SK-N-SH (cell line): ENCODE results near the gene GSG1L. TPM values are rescaled to one million over a fixed set of nuclear protein-coding genes. Genes with fewer than 3 reads are reported as not detected.

ENCODE experiments used
- CTCF ChIA-PET: fragments of 300-600, 350-600 bp; formaldehyde crosslinking; extraction: SDS; loops from one replicate; lab custom pipeline; 2021; lab: Yijun Ruan, JAX
- POLR2A ChIA-PET: fragments of 350-600 bp; sonication (Branson Sonifier 250); formaldehyde crosslinking; extraction: SDS; loops from one replicate; lab custom pipeline; 2020; ENCODE audit warnings: antibody characterized with exemption, inconsistent platforms; lab: Yijun Ruan, JAX
- DNase-seq: peaks from one replicate; pipeline ENCODE4 v3.0.0; 2012
- H2AFZ ChIP-seq: fragments of 200-600 bp; sonication (generic); 2 replicates; pipeline ENCODE4 v1.8.1; 2016; ENCODE audit warnings: antibody characterized with exemption, mild to moderate bottlenecking, low read depth
- H3F3A ChIP-seq: fragments of 200-600 bp; sonication (generic); replicated peaks from 2 replicates; pipeline ENCODE3; 2016; ENCODE audit warnings: antibody characterized with exemption, mild to moderate bottlenecking; ENCODE audit not compliant: insufficient read depth
- H3K27ac ChIP-seq, 2 experiments: fragments of 200-500 bp in 1 of 2; fragments of 200-600 bp in 1 of 2; sonication (Bioruptor generic) in 1 of 2; sonication (generic), shearing (Covaris generic) in 1 of 2; 2 replicates each; pipeline versions ENCODE4 v1.5.1 to v1.6.1; 2014 to 2016; ENCODE audit warnings: low read depth in 2 of 2, inconsistent platforms in 1 of 2, low read length in 1 of 2, mild to moderate bottlenecking in 1 of 2, mixed read lengths in 1 of 2
- H3K27me3 ChIP-seq: fragments of 200-600 bp; sonication (generic), shearing (Covaris generic); 2 replicates; pipeline ENCODE4 v1.6.1; 2016; ENCODE audit warnings: mixed run types; ENCODE audit not compliant: insufficient read depth
- H3K36me3 ChIP-seq, 2 experiments: fragments of 200-500 bp in 1 of 2; fragments of 200-600 bp in 1 of 2; sonication (Bioruptor generic) in 1 of 2; sonication (generic) in 1 of 2; replicated peaks in 1 of 2; 2 replicates each; pipeline versions ENCODE3 to v1.5.1; 2014 to 2016; ENCODE audit warnings: low read length in 1 of 2, mild to moderate bottlenecking in 1 of 2; ENCODE audit not compliant: insufficient read depth in 2 of 2, control insufficient read depth in 1 of 2
- H3K4me1 ChIP-seq, 2 experiments: fragments of 200-500 bp in 1 of 2; fragments of 200-600 bp in 1 of 2; sonication (Bioruptor generic) in 1 of 2; sonication (generic), shearing (Covaris generic) in 1 of 2; 2 replicates each; pipeline versions ENCODE4 v1.5.1 to v1.6.1; 2014 to 2016; ENCODE audit warnings: low read depth in 1 of 2, low read length in 1 of 2, mixed run types in 1 of 2; ENCODE audit not compliant: insufficient read depth in 2 of 2, control insufficient read depth in 1 of 2
- H3K4me2 ChIP-seq: fragments of 200-600 bp; sonication (generic), shearing (Covaris generic); 2 replicates; pipeline ENCODE4 v1.6.1; 2017; ENCODE audit warnings: mixed run types
- H3K4me3 ChIP-seq, 2 experiments: fragments of 200-500 bp in 1 of 2; fragments of 200-600 bp in 1 of 2; sonication (Bioruptor generic) in 1 of 2; sonication (generic), shearing (Covaris generic) in 1 of 2; 2 replicates each; pipeline versions ENCODE4 v1.5.1 to v1.8.1; 2014 to 2016; ENCODE audit warnings: low read depth in 2 of 2, inconsistent platforms in 1 of 2, low read length in 1 of 2, mild to moderate bottlenecking in 1 of 2, mixed read lengths in 1 of 2, moderate library complexity in 1 of 2
- H3K79me2 ChIP-seq: fragments of 200-600 bp; sonication (generic); 2 replicates; pipeline ENCODE4 v1.8.1; 2017; ENCODE audit warnings: mild to moderate bottlenecking; ENCODE audit not compliant: insufficient read depth
- H3K9ac ChIP-seq: fragments of 200-600 bp; sonication (generic); 2 replicates; pipeline ENCODE4 v1.6.1; 2017; ENCODE audit warnings: mixed run types
- H3K9me2 ChIP-seq: fragments of 200-600 bp; sonication (generic); 2 replicates; pipeline ENCODE4 v1.6.1; 2017; ENCODE audit warnings: mixed run types
- H3K9me3 ChIP-seq: fragments of 200-600 bp; sonication (generic); 2 replicates; pipeline ENCODE4 v1.6.1; 2017; ENCODE audit warnings: mixed run types, mild to moderate bottlenecking, moderate library complexity
- H4K20me1 ChIP-seq: fragments of 200-600 bp; sonication (generic); 2 replicates; pipeline ENCODE4 v1.6.1; 2017; ENCODE audit warnings: mild to moderate bottlenecking, mixed run types; ENCODE audit not compliant: insufficient read depth
- ELF1 ChIP-seq: IDR thresholded peaks from 2 replicates; pipeline ENCODE4 v1.4.0; 2012
- FOSL2 ChIP-seq: IDR thresholded peaks from 2 replicates; pipeline ENCODE4 v1.4.0; 2012; ENCODE audit warnings: low read depth, mild to moderate bottlenecking, moderate library complexity, borderline replicate concordance
- FOXJ3 ChIP-seq: sonication (generic); formaldehyde crosslinking; IDR thresholded peaks from 2 replicates; pipeline ENCODE4 v1.5.1; 2020; ENCODE audit warnings: mild to moderate bottlenecking, missing genetic modification reagents
- GABPA ChIP-seq: IDR thresholded peaks from 2 replicates; pipeline ENCODE4 v1.4.0; 2012; ENCODE audit warnings: low read depth, mild to moderate bottlenecking
- IRF3 ChIP-seq: fragments of 150-350 bp; IDR thresholded peaks from 2 replicates; pipeline ENCODE4 v1.6.1; 2016; ENCODE audit warnings: mild to moderate bottlenecking, low read depth, low read length
- MEF2A ChIP-seq: IDR thresholded peaks from 2 replicates; pipeline ENCODE4 v1.4.0; 2012; ENCODE audit warnings: low read depth, borderline replicate concordance
- NFIC ChIP-seq: IDR thresholded peaks from 2 replicates; pipeline ENCODE4 v1.4.0; 2012; ENCODE audit warnings: borderline replicate concordance
- POLR2AphosphoS5 ChIP-seq: IDR thresholded peaks from 2 replicates; pipeline ENCODE4 v1.6.1; 2012; ENCODE audit warnings: low read depth, low read length
- RAD21 ChIP-seq: IDR thresholded peaks from 2 replicates; pipeline ENCODE4 v1.6.1; 2012; ENCODE audit warnings: mild to moderate bottlenecking, low read length
- RFX5 ChIP-seq: IDR thresholded peaks from 2 replicates; pipeline ENCODE4 v1.6.1; 2012; ENCODE audit warnings: mild to moderate bottlenecking, improper control_type of control experiment, low read length
- RXRA ChIP-seq: IDR thresholded peaks from 2 replicates; pipeline ENCODE4 v1.4.0; 2012; ENCODE audit warnings: low read depth, mild to moderate bottlenecking, borderline replicate concordance
- SIN3A ChIP-seq: IDR thresholded peaks from 2 replicates; pipeline ENCODE4 v1.6.1; 2012; ENCODE audit warnings: low read depth, mild to moderate bottlenecking, low read length, moderate library complexity, borderline replicate concordance
- TAF1 ChIP-seq: IDR thresholded peaks from 2 replicates; pipeline ENCODE4 v1.6.1; 2012; ENCODE audit warnings: low read depth, mild to moderate bottlenecking, low read length, moderate library complexity, borderline replicate concordance
- TEAD4 ChIP-seq: IDR thresholded peaks from 2 replicates; pipeline ENCODE4 v1.4.0; 2012; ENCODE audit warnings: mild to moderate bottlenecking, borderline replicate concordance; ENCODE audit not compliant: insufficient read depth
- USF2 ChIP-seq: fragments of 150-350 bp; IDR thresholded peaks from 2 replicates; pipeline ENCODE4 v1.6.1; 2017; ENCODE audit warnings: antibody characterized with exemption, low read length, low read depth, borderline replicate concordance
- YY1 ChIP-seq: IDR thresholded peaks from 2 replicates; pipeline ENCODE4 v1.4.0; 2012; ENCODE audit warnings: low read depth, mild to moderate bottlenecking
- WGBS: methylation state at CpG from one replicate; pipeline ENCODE4 v1.1.6; 2017; ENCODE audit warnings: low lambda C conversion rate; 5-methylcytosine and 5-hydroxymethylcytosine counted together
- polyA plus RNA-seq, 3 experiments: library from polyadenylated mRNA; depleted of rRNA; stranded (reverse); fragments of >200 nt; gene quantifications; 2 replicates each; pipeline ENCODE4 v1.2.3, GENCODE V29; 2012
- TF ChIP-seq, protein P1 (sequence below): IDR thresholded peaks from 2 replicates; pipeline ENCODE4 v1.4.0; 2012; ENCODE audit warnings: low read depth, borderline replicate concordance
- TF ChIP-seq, protein P2 (sequence below): IDR thresholded peaks from 2 replicates; pipeline ENCODE4 v1.4.0; 2012; ENCODE audit warnings: low read depth, borderline replicate concordance

The GSG1L gene
- polyA plus RNA-seq, 1 of the 3 experiments (the other 2 are of a cell fraction) = not detected

GRCh38 chr16:28106467-28107215 is 43.1 kb upstream of the GSG1L start:
- 82% methylated on average over 5 of the region's 5 CpGs for WGBS
- Histone ChIP-seq H3K9ac (no peak overlapping the region), H3K4me2 (no peak overlapping the region), H2AFZ (no peak overlapping the region), H3K79me2 (peaks cover 5% of the 10 kb centered on the region), H3K36me3 (peaks cover 56 to 92% of the 10 kb centered on the region in 2 experiments), H3K9me2 (no peaks in the 10 kb centered on the region), H3K27ac (no peak overlapping the region; a peak in 1 of 4 replicates), H3K4me3 (no peak overlapping the region), H3K4me1 (peaks cover 0 to 13% of the 10 kb centered on the region in 2 experiments; a peak in 1 of 4 replicates), H3K9me3 (no peaks in the 10 kb centered on the region), H3F3A (no peaks in the 10 kb centered on the region), H3K27me3 (no peaks in the 10 kb centered on the region), H4K20me1 (no peaks in the 10 kb centered on the region)
- TF ChIP-seq TAF1 (no peak), SIN3A (no peak), FOSL2 (no peak), RXRA (no peak), POLR2AphosphoS5 (no peak), RFX5 (no peak), FOXJ3 (CRISPR knock-in tag) (no peak), ELF1 (no peak), MEF2A (no peak), NFIC (no peak), RAD21 (no peak), IRF3 (no peak), GABPA (no peak), YY1 (no peak), TEAD4 (no peak), USF2 (no peak)
- TF ChIP-seq, protein P1, sequence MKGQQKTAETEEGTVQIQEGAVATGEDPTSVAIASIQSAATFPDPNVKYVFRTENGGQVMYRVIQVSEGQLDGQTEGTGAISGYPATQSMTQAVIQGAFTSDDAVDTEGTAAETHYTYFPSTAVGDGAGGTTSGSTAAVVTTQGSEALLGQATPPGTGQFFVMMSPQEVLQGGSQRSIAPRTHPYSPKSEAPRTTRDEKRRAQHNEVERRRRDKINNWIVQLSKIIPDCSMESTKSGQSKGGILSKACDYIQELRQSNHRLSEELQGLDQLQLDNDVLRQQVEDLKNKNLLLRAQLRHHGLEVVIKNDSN = no peak
- TF ChIP-seq, protein P2, sequence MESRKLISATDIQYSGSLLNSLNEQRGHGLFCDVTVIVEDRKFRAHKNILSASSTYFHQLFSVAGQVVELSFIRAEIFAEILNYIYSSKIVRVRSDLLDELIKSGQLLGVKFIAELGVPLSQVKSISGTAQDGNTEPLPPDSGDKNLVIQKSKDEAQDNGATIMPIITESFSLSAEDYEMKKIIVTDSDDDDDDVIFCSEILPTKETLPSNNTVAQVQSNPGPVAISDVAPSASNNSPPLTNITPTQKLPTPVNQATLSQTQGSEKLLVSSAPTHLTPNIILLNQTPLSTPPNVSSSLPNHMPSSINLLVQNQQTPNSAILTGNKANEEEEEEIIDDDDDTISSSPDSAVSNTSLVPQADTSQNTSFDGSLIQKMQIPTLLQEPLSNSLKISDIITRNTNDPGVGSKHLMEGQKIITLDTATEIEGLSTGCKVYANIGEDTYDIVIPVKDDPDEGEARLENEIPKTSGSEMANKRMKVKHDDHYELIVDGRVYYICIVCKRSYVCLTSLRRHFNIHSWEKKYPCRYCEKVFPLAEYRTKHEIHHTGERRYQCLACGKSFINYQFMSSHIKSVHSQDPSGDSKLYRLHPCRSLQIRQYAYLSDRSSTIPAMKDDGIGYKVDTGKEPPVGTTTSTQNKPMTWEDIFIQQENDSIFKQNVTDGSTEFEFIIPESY = no peak
- DNase-seq = no peak
- CTCF ChIA-PET = interaction anchor here (1.1 kb wide), 1 partner anchor 134 kb away, joined by 3 read pairs; no protein-coding TSS in a partner anchor
- POLR2A ChIA-PET = interaction anchor here (0.5 kb wide), 1 partner anchor 49 kb away, joined by 3 read pairs; no protein-coding TSS in a partner anchor
